HG02943 (cell line): ENCODE data around the gene CABP5.

Experiments
- ATAC-seq: cut with Tn5 transposase; IDR thresholded peaks from one replicate; pipeline ENCODE4 v1.9.1; 2021; ENCODE audit warnings: mild to moderate bottlenecking, low read depth, moderate library complexity; ENCODE audit not compliant: unreplicated experiment

The CABP5 gene

GRCh38 chr19:48033604-48034003, 10.3 kb downstream of the CABP5 start:
- ATAC-seq: no peak

GRCh38 chr19:48030073-48030472, 13.8 kb downstream of the CABP5 start:
- ATAC-seq: no peak

GRCh38 chr19:48029431-48029830, 14.4 kb downstream of the CABP5 start:
- no peak for ATAC-seq

GRCh38 chr19:48025480-48025879, 18.4 kb downstream of the CABP5 start:
- ATAC-seq: no peak

- ATAC-seq: no peak
Observed at GRCh38 chr19:48023518-48023917, 20.4 kb downstream of the CABP5 start.

- ATAC-seq: no peak
Observed at GRCh38 chr19:48023011-48023410, 20.9 kb downstream of the CABP5 start.

GRCh38 chr19:48020686-48021085, 23.2 kb downstream of the CABP5 start:
- no peak for ATAC-seq

- no peak for ATAC-seq
Observed at GRCh38 chr19:48010932-48011758, 32.7 kb downstream of the CABP5 start.

GRCh38 chr19:48006762-48007161, 37.1 kb downstream of the CABP5 start:
- ATAC-seq: no peak

GRCh38 chr19:48004236-48004635, 39.6 kb downstream of the CABP5 start:
- ATAC-seq: no peak

GRCh38 chr19:48000846-48001245, 43.0 kb downstream of the CABP5 start:
- no peak for ATAC-seq

- no peak for ATAC-seq
Observed at GRCh38 chr19:47998800-47999199, 45.1 kb downstream of the CABP5 start.

GRCh38 chr19:47996230-47996727, 47.6 kb downstream of the CABP5 start:
- ATAC-seq: no peak

- no peak for ATAC-seq
Observed at GRCh38 chr19:47994209-47994802, 49.6 kb downstream of the CABP5 start, which contains the start of gene ELSPBP1. ELSPBP1 (plus strand) TSS chr19:47994632; CDS start chr19:48008668, 14,036 bp downstream.

GRCh38 chr19:47992070-47992469, 51.8 kb downstream of the CABP5 start, which contains the start of gene BSPH1:
BSPH1 (minus strand) TSS chr19:47992170; CDS start chr19:47992081, 89 bp downstream.
- ATAC-seq: no peak

- no peak for ATAC-seq
Observed at GRCh38 chr19:47991191-47991808, 52.6 kb downstream of the CABP5 start.
